ENCODE measurements around the gene OR2V2.
"Not testable (repeated sequence)": the region's sequence is repeated elsewhere in the genome, so short reads cannot be mapped to it uniquely, and the experiment has no call there.

The OR2V2 gene

DNA sequence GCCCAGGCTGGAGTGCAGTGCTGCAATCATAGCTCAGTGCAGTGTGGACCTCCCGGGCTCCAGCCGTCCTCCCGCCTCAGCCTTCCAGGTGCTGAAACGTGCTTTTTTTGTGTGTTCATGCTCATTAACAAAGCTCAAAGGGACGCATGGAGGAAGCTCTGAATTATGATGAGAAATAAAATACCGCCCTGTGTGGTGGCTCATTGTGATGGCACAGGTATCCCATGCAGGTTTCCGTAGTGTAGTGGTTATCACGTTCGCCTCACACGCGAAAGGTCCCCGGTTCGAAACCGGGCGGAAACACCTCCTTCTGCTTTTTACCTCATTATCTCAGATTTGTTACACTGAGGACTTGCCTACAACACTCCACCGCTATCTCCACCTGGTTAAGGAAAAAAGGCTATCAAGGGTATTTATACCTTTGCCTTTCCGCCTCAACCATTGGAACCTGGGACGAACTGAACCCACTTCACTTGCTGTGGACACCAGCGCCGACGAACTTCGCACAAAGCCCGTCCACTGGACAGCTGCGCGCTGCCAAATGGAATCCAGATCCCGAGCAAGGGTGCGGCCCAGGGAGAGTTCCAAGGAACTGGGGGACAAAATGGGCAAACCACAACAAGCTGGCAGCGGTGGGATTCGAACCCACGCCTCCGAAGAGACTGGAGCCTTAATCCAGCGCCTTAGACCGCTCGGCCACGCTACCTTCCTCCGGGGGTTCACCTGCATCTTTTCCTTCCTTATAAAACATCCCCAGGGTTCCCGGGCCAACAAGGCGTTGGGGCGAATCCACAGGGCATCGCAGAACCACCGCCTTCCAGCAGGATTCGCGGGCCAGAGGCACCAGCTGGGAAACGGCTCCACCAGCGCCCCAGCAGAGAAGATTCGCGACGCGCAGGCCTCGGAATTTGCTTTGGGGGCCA, 26.3 kb downstream of the OR2V2 start:
- peak; percentile 43 for DNase-seq (ENCODE audit: low read depth)
- TF ChIP-seq, protein P1, sequence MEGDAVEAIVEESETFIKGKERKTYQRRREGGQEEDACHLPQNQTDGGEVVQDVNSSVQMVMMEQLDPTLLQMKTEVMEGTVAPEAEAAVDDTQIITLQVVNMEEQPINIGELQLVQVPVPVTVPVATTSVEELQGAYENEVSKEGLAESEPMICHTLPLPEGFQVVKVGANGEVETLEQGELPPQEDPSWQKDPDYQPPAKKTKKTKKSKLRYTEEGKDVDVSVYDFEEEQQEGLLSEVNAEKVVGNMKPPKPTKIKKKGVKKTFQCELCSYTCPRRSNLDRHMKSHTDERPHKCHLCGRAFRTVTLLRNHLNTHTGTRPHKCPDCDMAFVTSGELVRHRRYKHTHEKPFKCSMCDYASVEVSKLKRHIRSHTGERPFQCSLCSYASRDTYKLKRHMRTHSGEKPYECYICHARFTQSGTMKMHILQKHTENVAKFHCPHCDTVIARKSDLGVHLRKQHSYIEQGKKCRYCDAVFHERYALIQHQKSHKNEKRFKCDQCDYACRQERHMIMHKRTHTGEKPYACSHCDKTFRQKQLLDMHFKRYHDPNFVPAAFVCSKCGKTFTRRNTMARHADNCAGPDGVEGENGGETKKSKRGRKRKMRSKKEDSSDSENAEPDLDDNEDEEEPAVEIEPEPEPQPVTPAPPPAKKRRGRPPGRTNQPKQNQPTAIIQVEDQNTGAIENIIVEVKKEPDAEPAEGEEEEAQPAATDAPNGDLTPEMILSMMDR (IDR thresholded peaks at IDR 0.05; ENCODE audit: low read length, missing control alignments) = no peak
- H3K4me3 ChIP-seq (replicated peaks; ENCODE audit: low read depth, low read length) = peak overlapping the region; percentile 10

DNA sequence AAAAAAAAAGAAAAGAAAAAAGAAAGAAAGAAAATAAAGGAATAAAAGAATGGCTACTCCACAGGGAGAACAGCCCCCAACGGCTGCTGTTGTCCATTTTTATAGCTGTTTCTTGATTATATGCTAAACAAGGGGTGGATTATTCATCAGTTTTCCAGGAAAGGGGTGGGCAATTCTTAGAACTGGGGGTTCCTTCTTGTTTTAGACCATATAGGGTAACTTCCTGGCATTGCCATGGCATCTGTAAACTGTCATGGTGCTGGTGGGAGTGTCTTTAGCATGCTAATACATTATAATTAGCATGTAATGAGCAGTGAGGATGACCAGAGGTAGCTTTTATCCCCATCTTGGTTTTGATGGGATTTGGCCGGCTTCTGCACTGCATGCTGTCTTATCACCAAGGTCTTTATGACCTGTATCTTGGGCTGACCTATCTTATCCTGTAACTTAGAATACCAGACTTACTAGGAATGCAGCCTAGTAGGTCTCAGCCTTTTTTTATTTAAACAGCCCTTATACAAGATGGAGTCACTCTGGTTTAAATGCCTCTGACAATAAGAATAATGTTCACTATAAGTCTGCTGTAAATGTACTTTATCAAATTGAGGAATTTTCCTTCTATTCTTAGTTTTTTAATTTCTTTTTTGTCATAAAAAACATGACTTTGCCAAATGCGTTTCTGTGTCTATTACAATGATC, 29.0 kb downstream of the OR2V2 start:
- DNase-seq (ENCODE audit: low read depth) = no peak
- TF ChIP-seq, protein P1 (IDR thresholded peaks at IDR 0.05; ENCODE audit: low read length, missing control alignments) = no peak

DNA sequence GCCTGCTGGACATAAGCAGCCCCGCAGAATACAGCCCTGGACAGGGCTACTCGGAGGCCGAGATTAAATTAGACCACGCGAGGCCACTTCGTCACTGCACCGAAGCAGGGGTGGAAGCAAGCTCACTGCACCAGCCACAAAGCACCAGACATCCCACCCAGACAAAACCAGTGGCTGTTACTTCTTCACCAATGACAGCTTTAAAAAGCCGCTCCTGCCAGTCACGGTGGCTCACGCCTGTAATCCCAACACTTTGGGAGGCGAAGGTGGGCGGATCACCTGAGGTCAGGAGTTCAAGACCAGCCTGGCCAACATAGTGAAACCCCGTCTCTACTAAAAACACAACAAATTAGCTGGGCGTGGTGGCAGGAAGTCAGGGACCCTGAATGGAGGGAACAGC, 30.2 kb downstream of the OR2V2 start:
- H3K4me3 ChIP-seq (replicated peaks; ENCODE audit: low read depth, low read length); DNase-seq (ENCODE audit: low read depth): not testable (repeated sequence)

More for the DNA sequence above, 29.0 kb downstream of the OR2V2 start:
- H3K4me3 ChIP-seq (replicated peaks; ENCODE audit: low read depth, low read length) = no peak overlapping the region

DNA sequence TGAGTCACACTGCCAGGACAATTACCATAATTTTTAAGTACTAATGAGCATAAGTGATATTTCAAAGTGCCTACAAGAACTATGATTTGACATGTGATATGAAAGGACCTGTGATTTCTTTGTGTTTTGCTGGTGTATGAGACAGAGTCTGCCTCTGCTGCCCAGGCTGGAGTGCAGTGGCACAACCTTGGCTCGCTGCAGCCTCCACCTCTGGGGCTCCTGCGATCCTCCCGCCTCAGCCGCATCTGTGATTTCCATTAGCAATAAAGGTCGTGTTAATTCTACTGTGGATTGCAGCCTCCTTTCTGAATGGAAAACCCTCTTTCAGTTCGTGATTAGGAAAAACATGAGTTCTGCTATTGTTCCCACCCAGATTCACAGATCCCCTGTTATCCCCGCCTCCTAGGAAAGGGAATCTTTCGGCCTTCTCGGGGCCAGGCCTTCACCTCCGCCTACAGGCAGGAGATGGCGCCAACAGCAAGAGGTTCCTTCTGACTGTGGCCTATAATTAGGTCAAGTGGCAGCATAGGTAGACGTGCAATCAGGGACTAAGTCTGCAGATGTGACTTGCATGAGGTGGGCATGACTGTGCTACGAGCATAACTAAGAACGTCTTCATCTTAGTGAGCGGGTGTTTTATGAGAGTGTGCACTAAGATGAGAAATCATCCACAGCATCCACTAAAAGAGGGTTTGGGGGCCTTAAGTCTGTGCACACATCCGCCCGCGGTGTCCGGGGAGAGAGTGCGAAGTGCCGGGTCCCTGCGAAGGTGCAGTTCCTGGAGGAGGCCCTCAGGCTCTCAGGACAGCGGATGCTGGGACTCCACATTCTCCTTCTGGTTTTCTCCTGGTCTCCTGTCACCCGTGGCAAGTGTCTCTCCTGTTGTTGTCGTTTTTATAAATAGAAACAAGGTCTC, 34.5 kb downstream of the OR2V2 start:
- TF ChIP-seq, protein P1 (IDR thresholded peaks at IDR 0.05; ENCODE audit: low read length, missing control alignments) = peak; percentile 78
- DNase-seq (ENCODE audit: low read depth) = peak; percentile 81
- no peak overlapping the region for H3K4me3 ChIP-seq (replicated peaks; ENCODE audit: low read depth, low read length)

DNA sequence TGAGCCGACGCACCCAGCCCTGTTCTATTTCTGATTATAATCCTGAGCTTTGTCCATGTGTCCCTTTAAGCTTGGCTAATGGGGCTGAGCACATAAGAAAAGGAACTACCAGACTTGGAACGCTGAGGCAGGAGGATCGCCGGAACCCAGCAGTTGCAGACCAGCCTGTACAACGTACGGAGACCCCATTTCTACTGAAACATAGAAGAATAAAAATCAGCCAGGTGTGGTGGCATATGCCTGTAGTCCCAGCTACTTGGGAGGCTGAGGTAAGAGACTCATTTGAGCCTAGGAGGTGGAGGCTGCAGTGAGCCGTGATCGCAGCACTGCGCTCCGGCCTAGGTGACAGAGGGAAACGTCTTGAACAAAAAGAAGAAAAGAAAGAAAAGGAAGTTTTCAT, 35.3 kb downstream of the OR2V2 start:
- DNase-seq (ENCODE audit: low read depth) = no peak
- TF ChIP-seq, protein P1 (IDR thresholded peaks at IDR 0.05; ENCODE audit: low read length, missing control alignments) = no peak
- H3K4me3 ChIP-seq (replicated peaks; ENCODE audit: low read depth, low read length) = no peak overlapping the region

DNA sequence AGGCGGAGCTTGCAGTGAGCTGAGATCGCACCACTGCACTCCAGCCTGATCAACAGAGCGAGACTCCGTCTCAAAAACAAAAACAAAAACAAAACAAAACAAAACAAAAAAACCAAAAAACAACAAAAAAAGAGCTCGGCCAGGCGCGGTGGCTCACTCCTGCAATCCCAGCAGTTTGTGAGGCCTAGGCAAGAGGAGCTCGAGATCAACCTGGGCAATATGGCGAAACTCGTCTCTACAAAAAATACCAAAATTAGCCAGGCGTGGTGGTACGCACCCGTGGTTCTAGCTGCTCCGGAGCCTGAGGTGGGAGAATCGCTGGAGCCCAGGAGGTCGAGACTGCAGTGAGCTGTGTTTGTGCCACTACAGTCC, 37.4 kb downstream of the OR2V2 start:
- no peak overlapping the region for H3K4me3 ChIP-seq (replicated peaks; ENCODE audit: low read depth, low read length)
- TF ChIP-seq, protein P1 (IDR thresholded peaks at IDR 0.05; ENCODE audit: low read length, missing control alignments) = no peak
- no peak for DNase-seq (ENCODE audit: low read depth)

DNA sequence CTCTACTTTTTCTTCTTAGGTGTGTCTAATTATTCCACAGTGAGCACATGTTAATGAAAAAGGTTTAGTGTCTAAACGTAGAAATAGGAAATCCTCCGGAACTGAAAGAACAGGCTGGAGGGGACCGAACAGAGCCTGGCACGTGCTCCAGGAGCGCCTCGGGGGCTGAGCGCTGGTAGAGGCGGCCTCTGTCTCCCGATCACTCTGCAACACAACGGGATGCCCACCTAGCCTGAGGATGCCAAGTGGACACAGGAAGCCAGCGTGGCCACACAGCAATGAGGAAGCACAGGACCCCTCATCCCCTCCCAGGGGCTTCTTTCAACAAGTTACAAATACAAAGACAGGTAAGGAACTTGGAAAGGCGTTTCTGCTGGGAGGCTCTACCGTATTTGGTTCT, 38.2 kb downstream of the OR2V2 start:
- TF ChIP-seq, protein P1 (IDR thresholded peaks at IDR 0.05; ENCODE audit: low read length, missing control alignments) = no peak
- no peak for DNase-seq (ENCODE audit: low read depth)
- no peak overlapping the region for H3K4me3 ChIP-seq (replicated peaks; ENCODE audit: low read depth, low read length)
